DMS153 (cell line): ENCODE data around the gene LSMEM2.
"Not testable (repeated sequence)": the region's sequence is repeated elsewhere in the genome, so short reads cannot be mapped to it uniquely, and the experiment has no call there.

Experiments
- DNase-seq: peaks from one replicate; lab custom pipeline; 2025; lab: John Stamatoyannopoulos, UW

The LSMEM2 gene

DNA sequence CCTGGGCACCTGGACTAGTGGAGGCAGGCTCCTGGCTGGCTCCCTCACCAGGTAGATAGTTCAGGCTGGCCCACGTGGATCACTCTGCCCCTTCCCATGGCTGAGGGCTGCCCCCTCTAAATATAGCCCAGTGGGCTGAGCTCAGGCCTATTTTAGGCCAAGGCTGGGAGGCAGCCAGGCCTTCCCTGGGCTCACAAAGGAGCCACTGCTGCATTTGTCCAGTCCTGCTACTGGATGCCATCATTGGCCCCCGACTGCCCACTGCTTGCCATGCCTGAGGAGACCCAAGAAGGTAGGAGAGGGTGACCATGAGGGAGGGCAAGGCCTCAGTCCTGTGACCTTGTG lies at the start of gene LSMEM2:
Gene LSMEM2, plus strand, starts transcription at position 208 of the 345 bp plus-strand sequence. Its CDS starts 27 bp downstream, at position 235.
- no peak for DNase-seq

DNA sequence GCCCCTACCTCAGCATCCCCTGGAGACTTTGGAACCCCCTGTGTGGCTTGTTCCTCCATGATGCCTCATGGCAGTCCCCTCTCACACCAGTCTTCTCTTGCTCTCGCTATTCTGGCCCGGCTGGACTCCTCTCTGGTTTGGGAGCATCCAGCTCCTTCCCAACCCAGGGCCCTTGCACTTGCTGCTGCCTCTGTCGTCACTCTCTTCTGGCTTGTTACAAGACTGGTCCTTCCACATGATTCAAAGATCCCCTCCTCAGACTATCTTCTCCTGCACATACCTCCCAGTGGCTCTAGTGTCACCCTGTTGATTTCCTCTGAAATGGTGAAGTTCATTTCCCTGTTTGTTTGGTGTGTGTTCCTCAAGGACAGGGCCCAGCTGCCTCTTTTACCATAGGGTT lies 49.4 kb upstream of the LSMEM2 start:
- no peak for DNase-seq

DNA sequence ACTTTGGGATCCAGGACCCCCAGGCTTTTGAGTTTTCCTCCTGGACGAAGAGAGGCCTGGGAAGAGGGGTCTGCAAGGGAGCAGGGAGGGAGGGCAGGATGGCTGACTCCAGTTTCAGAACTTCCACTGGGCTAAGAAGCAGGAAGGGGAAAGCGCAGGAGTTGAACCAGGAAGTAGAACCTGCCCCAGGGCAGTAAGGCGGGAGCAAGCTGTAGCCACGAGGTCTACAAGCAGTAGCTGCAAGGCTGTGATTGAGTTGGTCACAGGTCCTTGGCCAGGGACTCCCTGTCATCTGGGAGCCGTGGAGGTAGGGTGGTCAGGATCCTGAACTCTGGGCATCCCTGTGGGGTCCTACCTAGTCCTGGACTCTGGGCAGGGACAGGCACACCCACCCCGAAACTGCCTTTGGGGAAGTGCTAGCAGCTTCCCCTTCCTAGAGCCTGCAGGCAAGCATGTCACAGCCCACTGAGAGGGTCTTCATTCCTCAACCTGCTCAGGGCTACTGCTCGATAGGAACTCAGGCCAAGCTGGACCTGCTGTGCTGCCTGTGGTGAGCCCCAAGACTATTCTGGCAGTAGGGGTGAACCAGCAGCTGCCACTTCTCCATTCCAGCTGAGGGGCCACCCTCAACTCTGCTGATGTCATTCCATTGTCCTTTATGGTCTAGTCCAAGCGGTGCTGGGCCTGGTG lies 48.6 kb upstream of the LSMEM2 start:
- DNase-seq = no peak

DNA sequence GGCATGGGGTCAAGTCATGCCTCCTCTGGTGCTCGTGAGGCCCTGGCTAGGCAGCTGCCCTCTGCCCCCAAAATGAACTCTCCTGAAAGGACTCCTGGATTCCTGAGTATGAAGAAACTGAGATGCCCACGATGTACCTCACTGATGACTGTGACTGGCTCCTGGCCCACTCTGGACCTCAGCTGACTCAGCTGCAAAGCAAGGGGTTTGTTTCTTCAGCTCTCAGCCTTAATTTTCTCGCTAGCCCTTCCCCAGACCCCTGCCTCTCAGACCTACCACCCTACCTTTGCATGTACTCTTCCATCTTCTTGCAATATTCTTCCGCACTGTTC lies 48.1 kb upstream of the LSMEM2 start:
- no peak for DNase-seq

DNA sequence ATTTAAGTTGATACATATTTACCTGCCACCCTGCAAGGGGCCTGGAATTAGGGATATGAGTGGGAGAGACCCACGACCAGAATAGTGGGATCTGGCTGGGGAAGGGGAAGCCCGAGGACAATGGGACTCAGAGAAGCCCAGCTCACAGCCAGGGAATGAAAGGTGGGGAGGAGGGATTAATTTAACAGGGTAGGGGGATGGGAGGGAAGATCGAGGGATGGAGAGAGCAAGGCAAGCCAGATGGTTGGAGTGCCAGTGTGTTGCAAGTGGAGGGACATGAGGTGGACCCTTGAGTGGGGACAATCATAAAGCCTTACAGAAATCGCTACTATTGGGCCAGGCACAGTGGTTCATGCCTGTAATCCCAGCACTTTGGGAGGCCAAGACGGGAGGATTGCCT lies 47.3 kb upstream of the LSMEM2 start:
- no peak for DNase-seq

DNA sequence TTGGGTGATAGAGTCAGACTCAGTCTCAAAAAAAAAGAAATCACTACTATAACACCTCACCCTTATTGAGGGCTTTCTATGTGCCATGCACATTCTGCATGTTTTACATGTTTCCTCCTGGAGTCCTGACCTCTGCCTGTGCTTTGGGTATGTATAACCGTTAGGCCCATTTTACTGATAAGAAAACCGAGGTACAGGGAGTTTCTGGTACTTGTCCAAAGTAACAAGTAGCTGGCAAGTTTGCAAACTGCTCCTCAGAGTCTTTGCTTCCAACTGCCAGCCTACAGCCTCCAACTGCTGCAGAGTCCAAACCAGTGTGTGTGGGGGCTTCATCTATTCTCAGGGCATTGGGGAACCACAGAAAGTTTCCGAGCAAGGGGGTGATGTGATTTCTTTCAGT lies 46.6 kb upstream of the LSMEM2 start:
- DNase-seq = no peak

DNA sequence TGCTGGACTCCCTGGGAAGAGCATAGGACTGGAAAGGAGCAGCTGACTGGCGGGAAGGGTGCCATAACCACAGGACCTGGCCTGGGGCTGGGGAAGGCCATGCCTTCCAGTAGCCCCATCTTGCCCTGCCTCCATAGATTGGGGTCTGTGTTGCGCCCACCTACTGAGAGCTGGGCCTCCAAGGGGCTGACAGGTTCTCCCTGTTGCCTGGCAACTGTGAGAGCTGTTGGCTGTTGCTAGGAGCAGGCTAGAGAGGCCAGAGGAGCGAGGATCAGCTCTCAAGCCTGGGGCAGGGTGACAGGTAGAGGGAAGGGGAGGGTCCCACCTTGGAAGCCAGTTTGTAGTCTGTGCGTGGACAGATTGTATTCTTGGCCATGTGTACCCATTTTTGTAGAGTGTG lies 45.7 kb upstream of the LSMEM2 start:
- no peak for DNase-seq

DNA sequence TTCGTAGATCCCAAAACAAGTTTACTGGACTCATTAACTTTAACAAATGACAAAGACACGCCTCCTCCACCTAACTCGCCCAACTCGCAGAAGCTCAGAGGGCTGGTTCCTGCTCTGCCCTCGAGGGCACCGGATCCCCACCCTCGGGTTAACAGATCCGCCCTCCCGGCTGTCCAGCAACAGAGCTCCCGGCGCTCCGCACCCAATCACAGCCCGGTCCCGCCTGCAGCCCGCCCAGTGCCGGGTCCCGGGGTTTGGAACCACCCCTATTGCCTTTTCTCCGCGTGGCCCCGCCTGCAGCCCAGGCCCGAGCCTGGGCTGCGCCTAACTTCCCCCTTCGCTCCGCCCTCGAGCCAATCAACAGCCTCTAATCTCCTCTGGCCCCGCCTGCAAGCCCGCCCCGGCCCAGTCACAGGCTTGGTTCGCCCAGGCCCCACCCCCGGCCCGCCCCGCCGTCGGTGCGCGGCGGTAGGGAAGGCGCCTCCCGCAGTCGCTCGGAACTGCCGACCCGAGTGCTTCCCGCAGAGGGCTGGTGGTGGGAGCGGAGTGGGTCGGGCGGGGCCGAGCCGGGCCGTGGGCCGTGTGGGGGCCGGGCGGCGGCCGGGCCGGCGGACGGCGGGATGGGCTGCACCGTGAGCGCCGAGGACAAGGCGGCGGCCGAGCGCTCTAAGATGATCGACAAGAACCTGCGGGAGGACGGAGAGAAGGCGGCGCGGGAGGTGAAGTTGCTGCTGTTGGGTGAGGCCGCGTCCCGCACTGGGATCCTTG lies 43.0 kb upstream of the LSMEM2 start, which contains the start of gene GNAI2:
Gene GNAI2, plus strand, starts transcription at position 489 of the 768 bp plus-strand sequence. Its CDS starts 132 bp downstream, at position 621.
- peak; percentile 90 for DNase-seq

DNA sequence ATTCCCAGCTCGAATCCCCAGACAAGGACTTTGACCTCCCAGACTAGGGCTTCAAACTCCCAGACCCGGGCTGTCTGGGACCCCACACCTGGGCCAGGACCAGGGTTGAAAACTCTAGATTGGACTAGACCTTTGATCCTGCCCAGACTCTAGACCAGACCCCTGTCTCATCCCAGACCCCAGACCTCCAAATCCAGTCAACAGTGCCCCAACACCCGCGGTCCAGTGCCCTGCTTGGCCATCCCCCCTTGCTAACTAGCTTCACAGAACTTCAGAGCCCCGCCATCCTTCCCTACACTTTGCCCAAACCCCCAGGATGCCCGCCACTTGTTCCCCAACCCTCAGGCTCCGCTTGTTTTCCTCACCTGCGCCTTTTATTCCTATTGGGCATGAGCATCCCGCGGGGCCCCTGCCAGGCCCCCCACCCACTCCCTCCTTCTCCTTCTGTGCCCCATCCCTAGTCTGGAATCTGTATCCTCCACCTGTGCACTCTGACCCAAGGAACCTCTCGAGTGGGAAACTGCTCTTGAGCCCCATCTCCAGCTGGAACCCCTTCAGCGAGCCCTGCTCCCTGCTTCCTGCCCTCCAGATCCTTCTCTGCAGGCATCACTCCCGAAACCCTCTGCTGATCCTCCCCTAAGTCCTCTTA lies 42.3 kb upstream of the LSMEM2 start:
- DNase-seq = no peak

DNA sequence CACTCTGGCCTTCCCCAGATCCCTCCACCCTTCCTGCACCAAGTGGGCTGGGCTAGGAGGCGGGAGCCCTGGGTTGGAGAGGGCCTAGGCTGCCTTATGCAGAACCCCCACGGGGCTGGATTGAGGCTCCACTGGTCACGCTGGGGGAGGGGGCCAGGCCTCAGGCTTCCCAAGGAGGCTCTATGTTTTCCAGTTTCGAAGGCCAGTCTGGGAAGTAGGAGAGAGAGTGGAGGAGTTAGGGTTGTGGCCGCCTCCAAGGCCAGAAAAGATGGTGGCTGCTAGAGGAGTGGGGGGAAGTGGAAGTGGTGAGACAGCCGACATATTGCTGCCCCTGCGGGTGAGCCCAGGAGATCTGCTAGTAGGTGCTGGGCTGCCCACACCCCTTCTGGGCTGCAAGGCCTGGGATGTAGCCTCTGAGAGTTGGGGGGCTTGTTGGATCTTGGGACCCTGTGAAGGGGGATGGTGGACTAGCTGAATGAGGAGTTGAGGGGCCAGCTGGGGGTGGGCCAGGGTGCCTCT lies 41.7 kb upstream of the LSMEM2 start:
- DNase-seq = no peak

DNA sequence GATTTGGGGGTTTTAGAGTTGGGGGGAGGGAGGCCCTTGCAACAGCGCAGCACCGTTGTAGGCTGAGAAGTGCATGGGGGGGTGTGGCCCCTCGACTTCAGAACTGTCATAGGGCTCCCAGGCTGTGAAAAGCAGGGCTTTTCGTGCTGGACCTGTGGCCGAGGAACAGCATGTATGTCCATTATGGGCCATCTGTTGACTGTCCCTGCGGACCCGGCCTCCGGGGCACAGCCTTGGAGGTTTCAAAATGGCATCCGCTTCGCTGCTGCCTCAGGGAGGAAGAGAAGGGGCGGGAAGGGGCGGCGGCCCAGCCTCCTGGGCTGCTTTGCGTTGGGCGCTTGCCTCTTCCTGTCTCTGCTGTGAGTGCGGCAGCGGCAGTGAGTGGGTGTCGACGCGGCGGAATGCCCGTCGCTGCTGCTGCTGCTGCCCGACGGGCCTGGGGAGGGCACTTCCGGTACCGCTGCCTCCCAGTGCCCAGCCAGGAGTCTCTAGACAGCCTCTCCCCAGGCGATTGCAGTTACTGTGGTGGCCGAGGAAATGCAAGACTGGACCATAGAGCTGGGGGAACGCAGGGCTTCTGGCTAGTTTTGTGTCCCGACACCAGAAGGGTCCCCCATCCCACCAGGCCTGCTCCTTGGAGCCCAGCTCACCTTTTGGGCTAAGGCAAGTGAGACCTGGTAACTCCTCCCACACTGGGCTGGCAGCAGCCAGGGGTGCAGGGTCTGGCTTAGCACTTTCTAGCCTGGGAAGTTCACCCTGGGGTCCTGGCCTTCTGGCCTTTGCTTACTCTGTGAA lies 40.9 kb upstream of the LSMEM2 start:
- peak; percentile 57 for DNase-seq

DNA sequence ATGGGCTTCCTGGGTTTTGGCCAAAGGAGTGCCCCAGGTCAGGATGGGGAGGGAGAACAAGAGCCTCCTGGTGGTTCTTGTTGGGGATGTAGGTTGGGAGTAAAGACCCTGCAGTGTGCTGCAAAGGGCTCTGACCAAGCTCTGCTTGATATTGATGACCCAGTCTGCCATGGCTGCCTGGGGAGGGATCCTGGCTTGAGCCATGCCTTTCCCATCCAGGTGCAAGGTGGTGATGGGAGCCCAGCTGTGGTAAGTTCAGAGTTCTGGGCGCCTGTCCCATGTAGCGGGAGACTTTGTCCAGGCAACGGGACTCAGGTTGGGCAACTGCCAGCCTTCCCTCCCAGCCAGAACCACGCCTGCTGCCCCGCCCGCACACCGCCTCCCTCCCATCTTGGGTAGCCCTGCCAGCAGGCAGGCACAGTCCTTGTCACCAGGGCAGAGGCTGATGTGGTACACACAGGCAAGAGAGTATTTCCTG lies 40.3 kb upstream of the LSMEM2 start:
- no peak for DNase-seq

DNA sequence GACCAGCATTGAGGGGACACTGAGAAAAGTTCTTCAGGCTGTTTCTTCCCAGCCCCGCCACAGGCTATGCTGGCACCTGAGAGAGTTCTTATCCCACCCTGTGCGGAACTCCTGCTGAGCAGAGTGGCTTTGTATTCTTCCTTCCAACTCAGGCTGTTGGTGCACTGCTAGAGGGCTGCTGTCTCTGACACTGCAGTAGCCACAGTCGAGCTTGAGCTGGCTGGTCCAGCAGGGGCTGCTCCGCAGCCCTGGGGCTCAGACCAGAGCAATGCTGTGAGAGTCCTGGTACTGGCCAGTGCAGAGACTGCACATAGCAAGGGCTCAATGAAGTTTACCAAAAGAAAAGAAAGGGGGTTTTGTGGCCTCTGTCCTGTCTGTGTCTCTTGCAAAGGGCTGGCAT lies 39.2 kb upstream of the LSMEM2 start:
- DNase-seq = no peak

DNA sequence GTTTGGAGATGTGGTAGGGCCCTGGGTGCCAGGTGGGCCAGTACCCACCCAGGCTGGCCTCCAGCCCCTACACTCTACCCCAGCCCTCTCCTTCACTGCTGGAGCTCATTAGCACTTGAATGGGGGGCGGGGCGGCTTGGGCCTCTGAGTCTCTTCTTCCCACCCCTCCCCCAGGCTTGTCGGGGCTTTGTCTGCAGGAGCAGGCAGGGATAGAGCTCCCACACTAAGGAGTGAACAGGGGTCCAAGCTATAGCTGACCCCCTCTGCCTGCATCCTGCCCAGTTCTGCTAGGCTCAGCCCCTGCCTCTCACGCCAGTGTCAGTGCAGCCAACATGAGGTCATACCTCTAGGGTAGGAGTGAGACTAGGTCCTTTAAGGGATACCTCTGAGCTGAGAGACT lies 37.7 kb upstream of the LSMEM2 start:
- DNase-seq = no peak

DNA sequence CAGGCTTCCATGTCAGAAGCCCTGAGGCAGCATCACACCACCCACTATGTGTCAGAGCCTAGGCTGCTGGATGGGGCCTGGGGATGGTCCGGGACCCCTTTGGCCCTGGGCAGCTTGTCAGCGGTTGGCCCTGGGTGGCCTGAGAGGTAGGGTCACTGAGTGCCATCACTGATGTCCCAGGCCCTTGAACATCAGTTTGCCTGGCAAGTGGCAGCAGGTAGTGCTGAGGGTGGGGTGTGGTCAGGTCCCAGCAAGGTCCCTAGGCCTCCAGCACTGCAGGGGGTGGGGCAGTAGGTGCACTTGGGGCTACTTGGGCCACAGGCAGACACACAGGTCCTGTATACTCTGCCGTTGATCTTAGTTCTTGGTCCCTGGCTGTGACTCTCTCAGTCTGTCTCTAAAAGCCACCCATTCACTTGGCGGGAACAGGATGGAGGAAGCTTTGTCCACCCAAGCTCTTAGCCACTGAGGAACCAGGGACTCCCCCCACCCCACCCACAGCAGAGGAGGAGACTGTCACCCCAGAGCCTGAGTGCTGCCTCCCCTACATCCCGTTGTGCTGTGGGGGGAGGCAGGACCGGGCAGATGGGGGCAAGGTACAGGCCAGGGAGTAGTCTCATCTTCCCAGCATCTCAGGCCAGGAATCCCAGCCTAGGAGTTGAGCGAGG lies 37.0 kb upstream of the LSMEM2 start:
- DNase-seq = no peak

DNA sequence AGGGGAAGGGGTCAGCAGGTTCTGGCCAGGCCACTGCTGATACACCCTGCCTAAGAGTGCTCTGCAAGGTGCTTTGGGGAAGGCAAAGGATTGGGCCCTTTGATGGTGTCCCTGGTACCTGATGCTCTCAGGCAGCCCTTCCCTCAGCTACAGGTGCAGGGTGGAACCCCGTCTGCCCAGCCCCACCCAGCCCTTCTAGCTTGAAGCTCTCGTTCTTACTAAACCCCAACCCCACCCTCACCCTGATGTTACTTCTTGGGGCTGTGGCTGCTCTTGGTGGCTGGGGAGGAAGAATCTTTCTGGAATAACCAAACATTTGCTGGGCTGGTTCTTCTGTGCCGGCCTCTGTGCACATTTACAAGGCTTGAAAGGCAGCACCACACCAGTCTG lies 36.5 kb upstream of the LSMEM2 start:
- DNase-seq = no peak

DNA sequence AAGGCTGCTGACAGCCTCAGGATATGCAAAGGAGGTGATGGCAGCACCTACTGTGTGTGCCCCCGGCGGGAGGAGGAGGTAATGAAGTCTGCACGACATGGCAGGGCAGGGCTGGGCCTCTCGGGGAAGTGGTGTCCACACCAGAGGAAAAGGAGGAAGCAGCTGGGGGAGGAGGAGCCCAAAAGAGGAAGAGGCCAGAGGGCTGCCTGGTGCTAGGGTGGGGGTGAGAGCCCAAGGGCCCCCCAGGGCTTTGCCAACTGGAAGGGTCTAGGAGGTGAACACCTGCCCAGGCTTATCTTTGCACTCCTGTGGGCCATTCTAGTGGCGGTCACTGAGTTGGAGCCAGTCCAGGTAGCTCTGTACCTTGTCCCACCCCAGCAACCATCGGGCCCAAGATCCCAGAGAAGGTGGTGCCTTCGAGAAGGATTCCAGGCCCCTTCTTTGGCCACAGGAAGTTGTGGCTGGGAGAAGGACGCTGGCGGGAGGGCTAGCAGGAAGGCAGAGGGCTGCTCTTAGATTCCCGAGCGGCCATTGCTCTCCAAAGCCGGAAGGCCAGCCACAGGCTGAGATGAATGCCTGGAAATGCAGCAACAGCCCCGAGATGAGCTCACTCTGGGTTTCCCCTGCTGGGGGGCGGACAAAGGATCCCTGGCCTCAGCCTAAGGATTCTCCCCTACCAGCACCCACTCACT lies 35.9 kb upstream of the LSMEM2 start:
- no peak for DNase-seq

DNA sequence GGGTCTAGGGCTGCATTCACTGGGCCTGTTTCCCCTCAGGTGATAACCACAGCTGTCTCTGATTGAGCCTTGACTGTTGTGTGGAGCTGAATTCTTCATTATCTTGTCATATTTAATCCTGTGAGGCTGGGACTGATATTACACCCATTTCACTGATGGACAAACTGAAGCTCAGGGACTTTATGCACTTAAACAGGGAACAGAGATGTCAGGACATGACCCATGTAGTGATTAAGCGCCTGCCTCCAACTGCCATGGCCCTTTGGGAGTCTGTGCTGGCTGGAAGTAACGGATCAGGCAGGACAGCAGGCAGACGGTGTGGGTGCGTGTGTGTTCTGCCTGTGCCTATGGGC lies 35.4 kb upstream of the LSMEM2 start:
- DNase-seq = no peak

DNA sequence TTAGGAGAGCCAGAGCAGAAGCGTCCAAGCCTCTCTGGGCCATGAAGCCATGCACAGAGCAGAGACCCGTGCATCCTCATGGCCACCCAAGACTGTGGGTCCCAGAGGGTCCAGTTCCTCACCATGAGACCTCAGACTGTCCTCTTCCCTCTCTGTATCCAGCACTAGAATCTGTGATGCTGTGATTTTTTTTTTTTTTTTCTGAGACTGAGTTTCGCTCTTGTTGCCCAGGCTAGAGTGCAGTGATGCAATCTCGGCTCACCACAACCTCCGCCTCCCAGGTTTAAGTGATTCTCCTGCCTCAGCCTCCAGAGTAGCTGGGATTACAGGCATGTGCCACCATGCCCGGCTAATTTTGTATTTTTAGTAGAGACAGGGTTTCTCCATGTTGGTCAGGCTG lies 34.1 kb upstream of the LSMEM2 start:
- DNase-seq = not testable (repeated sequence)

DNA sequence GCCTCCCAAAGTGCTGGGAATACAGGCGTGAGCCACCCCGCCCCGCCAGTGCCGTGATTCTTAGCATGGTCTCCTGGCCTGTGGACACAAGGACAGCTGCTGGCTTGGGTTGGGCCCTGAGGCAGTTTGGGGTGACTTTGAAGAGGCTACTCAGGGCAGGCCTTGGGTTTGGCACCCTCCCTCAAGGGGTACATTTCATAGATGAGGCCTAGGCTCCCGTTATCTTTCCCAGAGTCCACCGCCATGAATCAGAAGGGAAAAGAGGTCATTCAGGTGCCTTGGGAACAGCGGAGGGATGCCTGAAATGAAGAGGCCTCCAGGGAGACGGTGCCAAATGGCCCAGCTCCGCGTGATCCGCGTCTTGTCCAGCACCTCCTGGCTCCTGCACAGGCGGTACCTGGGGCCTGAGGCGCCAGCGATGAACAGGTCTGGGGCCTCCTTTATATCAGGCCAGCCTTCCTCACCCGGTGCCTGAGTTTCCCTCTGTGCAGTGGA lies 33.6 kb upstream of the LSMEM2 start:
- no peak for DNase-seq
